Breast epithelium (tissue), 4 donors: Measurements from ENCODE around the gene INSR. TPM values are rescaled to one million over a fixed set of nuclear protein-coding genes. Genes with fewer than 3 reads are reported as not detected.
A peak's percentile ranks its signal among the peaks of the same experiment; 100 is the strongest.

Source experiments
- DNase-seq, 2 donors: peaks; one replicate each; pipeline ENCODE4 v3.0.0-alpha.2; 2019; ENCODE audit warnings: low spot score in 2 of 2
- H3K27ac ChIP-seq, 2 donors: fragments of 200-600 bp; sonication (generic) in 1 of 2; one replicate each; pipeline ENCODE4 v1.5.1; 2016 to 2019; ENCODE audit warnings: mild to moderate bottlenecking in 1 of 2
- H3K27me3 ChIP-seq, 2 donors: fragments of 200-600 bp; sonication (generic) in 1 of 2; one replicate each; pipeline versions ENCODE4 v1.5.1 to v1.6.0; 2017 to 2019; ENCODE audit warnings: control low read depth in 1 of 2, mild to moderate bottlenecking in 1 of 2
- H3K36me3 ChIP-seq: fragments of 200-600 bp; one replicate; pipeline ENCODE4 v1.5.1; 2019
- H3K4me1 ChIP-seq, 2 donors: fragments of 200-600 bp; sonication (generic); one replicate each; pipeline ENCODE4 v1.5.1; 2016 to 2019; ENCODE audit warnings: control low read depth in 1 of 2
- H3K4me3 ChIP-seq, 3 donors: fragments of 200-600 bp; sonication (generic); 1 replicate in 2 of 3; 2 replicates in 1 of 3; pipeline ENCODE4 v1.5.1; 2016 to 2019; ENCODE audit warnings: mild to moderate bottlenecking in 3 of 3, moderate library complexity in 2 of 3
- H3K9me3 ChIP-seq, 2 donors: fragments of 200-600 bp; sonication (generic) in 1 of 2; one replicate each; pipeline ENCODE4 v1.5.1; 2016 to 2019; ENCODE audit warnings: control low read depth in 1 of 2
- POLR2A ChIP-seq: fragments of 450-650 bp; IDR thresholded peaks from one replicate; pipeline ENCODE4 v1.6.1; 2016; ENCODE audit warnings: antibody characterized with exemption, mild to moderate bottlenecking, moderate library complexity
- POLR2AphosphoS5 ChIP-seq, 3 donors: sonication (generic); formaldehyde crosslinking; IDR thresholded peaks; one replicate each; pipeline ENCODE4 v1.6.1; 2017; ENCODE audit warnings: antibody characterized with exemption in 3 of 3
- intact Hi-C: fragments of 100-400 bp; cut with DNase I; formaldehyde crosslinking; loops from one replicate; pipeline ENCODE4 v1.15.1; 2023; ENCODE audit warnings: low total_unique reads
- total RNA-seq, 3 donors: library from RNA; depleted of rRNA; stranded (reverse); fragments of >200 nt; gene quantifications; one replicate each; pipeline ENCODE4 v1.1.0, GENCODE V29; 2016
- TF ChIP-seq, protein P1 (sequence below), 3 donors: fragments of 450-650 bp; IDR thresholded peaks; one replicate each; pipeline ENCODE4 v1.5.1; 2016 to 2017; ENCODE audit warnings: antibody characterized with exemption in 3 of 3, mild to moderate bottlenecking in 3 of 3, moderate library complexity in 3 of 3

Gene INSR
- total RNA-seq, 3 donors from 2014 or later, result 66.3 to 108 (median 104) TPM

DNA sequence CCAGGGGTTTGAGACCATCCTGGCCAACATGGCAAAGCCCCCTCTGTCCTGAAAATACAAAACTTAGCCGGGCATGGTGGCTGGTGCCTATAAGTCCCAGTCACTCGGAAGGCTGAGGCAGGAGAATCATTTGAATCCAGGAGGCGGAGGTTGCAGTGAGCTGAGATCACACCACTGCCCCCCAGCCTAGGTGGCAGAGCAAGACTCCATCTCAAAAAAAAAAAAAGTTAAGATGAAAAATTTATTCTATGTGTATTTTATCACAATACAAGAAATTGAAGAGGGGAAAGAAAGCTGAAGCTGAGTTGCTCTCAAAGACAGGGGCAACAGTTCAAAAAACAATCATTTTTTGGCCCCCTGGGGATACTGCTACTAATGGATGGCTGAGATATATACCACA is 31.1 kb downstream of the INSR start:
- DNase-seq, result no peak
- TF ChIP-seq POLR2A (no peak), POLR2AphosphoS5 (IDR thresholded peaks at IDR 0.05) (no peak)
- TF ChIP-seq, protein P1, sequence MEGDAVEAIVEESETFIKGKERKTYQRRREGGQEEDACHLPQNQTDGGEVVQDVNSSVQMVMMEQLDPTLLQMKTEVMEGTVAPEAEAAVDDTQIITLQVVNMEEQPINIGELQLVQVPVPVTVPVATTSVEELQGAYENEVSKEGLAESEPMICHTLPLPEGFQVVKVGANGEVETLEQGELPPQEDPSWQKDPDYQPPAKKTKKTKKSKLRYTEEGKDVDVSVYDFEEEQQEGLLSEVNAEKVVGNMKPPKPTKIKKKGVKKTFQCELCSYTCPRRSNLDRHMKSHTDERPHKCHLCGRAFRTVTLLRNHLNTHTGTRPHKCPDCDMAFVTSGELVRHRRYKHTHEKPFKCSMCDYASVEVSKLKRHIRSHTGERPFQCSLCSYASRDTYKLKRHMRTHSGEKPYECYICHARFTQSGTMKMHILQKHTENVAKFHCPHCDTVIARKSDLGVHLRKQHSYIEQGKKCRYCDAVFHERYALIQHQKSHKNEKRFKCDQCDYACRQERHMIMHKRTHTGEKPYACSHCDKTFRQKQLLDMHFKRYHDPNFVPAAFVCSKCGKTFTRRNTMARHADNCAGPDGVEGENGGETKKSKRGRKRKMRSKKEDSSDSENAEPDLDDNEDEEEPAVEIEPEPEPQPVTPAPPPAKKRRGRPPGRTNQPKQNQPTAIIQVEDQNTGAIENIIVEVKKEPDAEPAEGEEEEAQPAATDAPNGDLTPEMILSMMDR (IDR thresholded peaks at IDR 0.05), result no peak
- H3K4me1 ChIP-seq, result peaks cover 0 to 4% of the 10 kb centered on the region in 2 donors
- no peaks in the 10 kb centered on the region for H3K36me3 ChIP-seq
- no peaks in the 10 kb centered on the region for H3K9me3 ChIP-seq
- H3K27ac ChIP-seq, result no peak overlapping the region
- no peak overlapping the region for H3K4me3 ChIP-seq
- H3K27me3 ChIP-seq, result no peaks in the 10 kb centered on the region
- intact Hi-C loops, result no loop called here

DNA sequence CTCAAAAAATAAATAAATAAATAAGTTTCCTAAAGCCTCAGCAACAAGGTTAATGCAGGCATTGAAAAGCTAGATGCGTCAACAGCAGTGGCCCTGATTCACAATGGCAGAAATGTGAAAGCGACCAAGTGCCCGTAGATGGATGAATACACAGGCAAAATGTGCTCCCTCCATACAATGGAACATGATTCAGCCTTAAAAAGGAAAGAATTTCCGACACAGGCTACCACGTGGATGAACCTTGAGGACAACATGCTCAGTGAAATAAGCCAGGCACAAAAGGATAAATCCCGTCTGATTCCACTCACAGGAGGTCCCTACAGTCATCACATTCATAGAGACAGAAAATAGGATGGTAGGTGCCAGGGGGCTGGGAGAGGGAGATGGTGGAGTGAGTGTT is 31.7 kb downstream of the INSR start:
- TF ChIP-seq POLR2A (no peak), POLR2AphosphoS5 (IDR thresholded peaks at IDR 0.05) (no peak)
- TF ChIP-seq, protein P1 (IDR thresholded peaks at IDR 0.05), result no peak
- intact Hi-C loops, result no loop called here
- Histone ChIP-seq H3K27ac (no peak overlapping the region), H3K9me3 (no peaks in the 10 kb centered on the region), H3K27me3 (no peaks in the 10 kb centered on the region), H3K4me3 (no peak overlapping the region), H3K4me1 (peaks cover 0 to 4% of the 10 kb centered on the region in 2 donors), H3K36me3 (no peaks in the 10 kb centered on the region)
- no peak for DNase-seq

DNA sequence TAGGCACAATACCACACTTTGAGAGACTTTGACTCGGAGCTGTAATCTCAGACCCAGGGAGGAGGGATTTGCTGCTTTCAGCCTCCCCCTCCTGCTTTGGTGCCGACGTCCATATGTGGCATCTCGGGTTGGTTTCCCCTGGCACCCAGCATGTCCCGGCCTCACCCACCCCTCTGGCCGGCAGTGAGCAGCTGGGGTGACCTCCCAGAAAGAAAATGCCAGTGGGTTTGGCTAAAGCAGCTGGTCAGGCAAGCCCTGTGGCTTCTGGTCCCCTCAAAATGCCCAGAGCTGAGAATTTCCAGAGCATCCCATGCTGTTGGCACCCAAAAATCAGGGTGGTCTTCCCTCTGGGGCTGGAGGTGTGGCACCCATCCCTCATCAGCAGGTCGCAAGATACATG is 34.1 kb downstream of the INSR start:
- intact Hi-C loops, result no loop called here
- Histone ChIP-seq H3K27me3 (no peaks in the 10 kb centered on the region), H3K4me1 (peaks cover 0 to 4% of the 10 kb centered on the region in 2 donors), H3K36me3 (no peaks in the 10 kb centered on the region), H3K4me3 (no peak overlapping the region), H3K27ac (no peak overlapping the region), H3K9me3 (no peaks in the 10 kb centered on the region)
- no peak for DNase-seq
- TF ChIP-seq, protein P1 (IDR thresholded peaks at IDR 0.05), result no peak
- TF ChIP-seq POLR2AphosphoS5 (IDR thresholded peaks at IDR 0.05), result no peak
- no peak for TF ChIP-seq POLR2A

DNA sequence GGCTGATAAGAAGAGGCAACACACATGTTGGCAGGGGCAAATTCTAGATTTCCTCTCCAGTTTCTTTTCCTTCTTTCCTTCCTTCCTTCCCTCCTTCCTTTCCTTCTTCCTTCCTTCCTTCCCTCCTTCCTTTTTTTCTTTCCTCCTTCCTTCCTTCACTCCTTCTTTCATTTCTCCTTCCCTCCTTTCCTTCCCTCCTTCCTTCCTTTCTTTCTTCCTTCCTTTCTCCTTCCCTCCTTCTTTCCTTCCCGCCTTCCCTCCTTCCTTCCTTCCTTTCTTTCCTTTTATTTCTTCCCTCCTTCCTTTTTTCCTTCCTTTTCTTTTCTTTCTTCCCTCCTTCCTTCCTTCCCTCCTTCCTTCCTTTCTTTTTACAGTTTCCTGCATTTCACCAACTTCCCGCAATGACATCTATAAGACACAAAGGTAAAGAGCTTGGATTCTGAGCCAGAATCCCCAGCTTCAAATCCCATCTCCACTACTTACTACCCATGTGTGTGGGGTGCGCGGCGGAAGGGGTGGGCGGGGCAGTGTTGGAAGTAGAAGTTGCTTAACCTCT is 35.3 kb downstream of the INSR start:
- intact Hi-C loops, result no loop called here
- no peaks in the 10 kb centered on the region for H3K36me3 ChIP-seq
- H3K4me3 ChIP-seq, result no peak overlapping the region
- H3K9me3 ChIP-seq, result no peaks in the 10 kb centered on the region
- no peak for DNase-seq
- TF ChIP-seq POLR2AphosphoS5 (IDR thresholded peaks at IDR 0.05) (no peak), POLR2A (no peak)
- TF ChIP-seq, protein P1 (IDR thresholded peaks at IDR 0.05), result no peak
- H3K27me3 ChIP-seq, result no peaks in the 10 kb centered on the region
- no peaks in the 10 kb centered on the region for H3K4me1 ChIP-seq
- H3K27ac ChIP-seq, result no peak overlapping the region

DNA sequence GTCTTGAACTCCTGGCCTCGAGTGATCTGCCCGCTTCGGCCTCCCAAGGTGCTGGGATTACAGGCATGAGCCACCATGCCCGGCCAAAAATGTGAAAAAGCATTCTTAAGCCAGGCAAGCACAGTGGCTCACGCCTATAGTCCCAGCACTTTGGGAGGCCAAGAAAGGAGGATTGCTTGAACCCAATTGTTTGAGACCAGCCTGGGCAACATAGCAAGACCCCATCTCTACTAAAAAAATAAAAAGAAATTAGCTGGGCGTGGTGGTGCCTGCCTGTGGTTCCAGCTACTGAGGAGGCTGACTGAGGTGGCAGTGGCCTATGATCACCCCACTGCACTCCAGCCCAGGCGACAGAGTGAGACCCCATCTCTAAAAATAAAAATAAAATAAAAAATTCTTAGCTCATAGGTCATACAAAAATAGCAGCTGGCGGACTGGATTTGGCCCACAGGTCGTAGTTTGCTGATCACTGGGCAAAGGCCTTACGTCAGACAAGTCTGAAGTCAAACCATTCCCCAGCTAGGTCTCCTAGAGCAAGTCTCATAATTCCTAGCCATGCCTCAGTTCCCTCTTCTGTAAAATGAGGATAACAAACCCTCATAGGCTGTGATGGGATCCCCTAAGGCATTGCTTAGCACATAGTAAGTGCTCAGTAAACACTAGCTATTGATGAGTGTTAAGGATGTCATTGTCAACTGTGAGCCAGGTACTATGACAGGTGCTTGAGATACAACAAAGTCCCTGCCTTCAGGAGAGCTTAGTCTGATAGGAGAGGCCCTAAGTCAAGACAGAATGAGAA is 36.0 kb downstream of the INSR start:
- peak overlapping the region; percentile 19 to 64 for H3K27ac ChIP-seq
- H3K4me1 ChIP-seq, result no peaks in the 10 kb centered on the region
- H3K4me3 ChIP-seq, result no peak overlapping the region
- no peaks in the 10 kb centered on the region for H3K9me3 ChIP-seq
- H3K27me3 ChIP-seq, result no peaks in the 10 kb centered on the region
- no peak for DNase-seq
- intact Hi-C loops, result no loop called here
- no peak for TF ChIP-seq POLR2A
- TF ChIP-seq, protein P1 (IDR thresholded peaks at IDR 0.05), result no peak
- no peaks in the 10 kb centered on the region for H3K36me3 ChIP-seq
